Measurements from ENCODE around the gene CYP19A1. TPM values are rescaled to one million over a fixed set of nuclear protein-coding genes. Genes with fewer than 3 reads are reported as not detected.

CYP19A1 gene
- total and polyA plus RNA-seq, 10 of the 15 experiments (the other 5 are each of a cell fraction or from before 2014, with no cell fraction given), result 0.08 to 1.8 (median 0.70) TPM

DNA sequence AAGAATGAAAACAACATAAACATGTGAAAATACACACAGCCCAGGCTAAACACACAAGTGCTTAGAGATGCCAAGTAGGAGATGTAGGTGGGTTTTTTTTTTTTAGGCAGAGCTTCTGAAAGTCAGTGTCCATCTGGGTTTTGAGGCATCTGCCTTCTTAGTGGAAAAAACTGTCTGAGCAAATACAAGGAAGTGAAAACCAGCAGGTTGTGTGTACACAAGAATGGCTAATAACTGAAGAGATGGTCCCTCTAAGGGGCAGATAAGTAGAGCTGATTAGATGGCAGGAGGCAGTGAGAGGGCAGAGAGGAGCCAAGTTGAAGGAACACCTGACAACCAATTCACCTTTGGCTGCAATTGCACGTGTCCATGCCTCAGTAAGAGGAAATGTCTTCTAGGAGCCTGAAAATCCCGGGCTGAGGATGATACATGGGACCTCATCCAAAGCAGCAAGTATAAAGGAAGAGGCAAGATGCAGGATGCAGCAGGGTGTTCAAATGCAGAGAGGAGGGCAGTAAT is 34.9 kb downstream of the CYP19A1 start:
- CTCF ChIA-PET, result interaction anchor here (0.7 to 8.2 kb wide), 6 partner anchors 17 to 531 kb away, joined by 4 to 43 read pairs (median 6); no protein-coding TSS in a partner anchor

More for the DNA sequence above, 34.9 kb downstream of the CYP19A1 start:
- FAIRE-seq (no peak), DNase-seq (ENCODE audit: low read depth, low spot score) (peak; percentile 15), ATAC-seq (peak; percentile 65)
- Histone ChIP-seq H2AFZ (ENCODE audit: control insufficient read depth, low read depth, low read length) (no peak overlapping the region), H3K4me3 (no peak overlapping the region), H3K79me2 (ENCODE audit: control insufficient read depth, insufficient read depth, low read length) (no peaks in the 10 kb centered on the region), H3K36me3 (ENCODE audit: control insufficient read depth in 2 of 2, insufficient read depth in 2 of 2, low read length in 1 of 2) (no peaks in the 10 kb centered on the region), H3K4me2 (ENCODE audit: control insufficient read depth, insufficient read depth) (no peak overlapping the region), H3K4me1 (ENCODE audit: control insufficient read depth, insufficient read depth, low read length) (no peaks in the 10 kb centered on the region), H3K9ac (ENCODE audit: control insufficient read depth, insufficient read depth, low read length) (no peak overlapping the region), H3K27me3 (replicated peaks in 1 of 2; ENCODE audit: control insufficient read depth in 2 of 2, insufficient read depth in 2 of 2, low read length in 1 of 2) (peaks cover 0 to 5% of the 10 kb centered on the region in 2 experiments), H3K9me3 (replicated peaks; ENCODE audit: control insufficient read depth, insufficient read depth, low read length) (no peaks in the 10 kb centered on the region), H3K27ac (ENCODE audit: control insufficient read depth, insufficient read depth) (no peak overlapping the region), H4K20me1 (ENCODE audit: control insufficient read depth, insufficient read depth) (no peaks in the 10 kb centered on the region; the same call in 1 of the 2 replicates)
- 44% methylated on average over 2 of the region's 2 CpGs for WGBS (ENCODE audit: insufficient coverage, insufficient replicate concordance, low lambda C conversion rate, missing lambda C conversion rate)
- BruUV-seq (replicated peaks), result no TSS peak
- in situ Hi-C loops (cut with MboI) (no loop called here), intact Hi-C loops (cut with micrococcal nuclease; ENCODE audit: unreplicated experiment) (no loop called here)
- ChIA-PET POLR2A (no interaction called here), RAD21 (ENCODE audit: unreplicated experiment) (interaction anchor here (0.7 to 1.5 kb wide), 4 partner anchors 77 to 611 kb away, joined by 3 to 5 read pairs (median 3); no protein-coding TSS in a partner anchor), SMC1A (ENCODE audit: uncharacterized antibody, unreplicated experiment) (interaction anchor here (6.2 kb wide), 1 partner anchor 21 kb away, joined by 31 read pairs; no protein-coding TSS in a partner anchor)
- no peak for TF ChIP-seq NR2C1 (IDR thresholded peaks at IDR 0.05)
- no peak for TF ChIP-seq RUNX3 (IDR thresholded peaks at IDR 0.05; ENCODE audit: low read length)
- TF ChIP-seq POLR2AphosphoS2 (IDR thresholded peaks at IDR 0.05; ENCODE audit: low read depth, low read length), result no peak
- TF ChIP-seq, protein P1, sequence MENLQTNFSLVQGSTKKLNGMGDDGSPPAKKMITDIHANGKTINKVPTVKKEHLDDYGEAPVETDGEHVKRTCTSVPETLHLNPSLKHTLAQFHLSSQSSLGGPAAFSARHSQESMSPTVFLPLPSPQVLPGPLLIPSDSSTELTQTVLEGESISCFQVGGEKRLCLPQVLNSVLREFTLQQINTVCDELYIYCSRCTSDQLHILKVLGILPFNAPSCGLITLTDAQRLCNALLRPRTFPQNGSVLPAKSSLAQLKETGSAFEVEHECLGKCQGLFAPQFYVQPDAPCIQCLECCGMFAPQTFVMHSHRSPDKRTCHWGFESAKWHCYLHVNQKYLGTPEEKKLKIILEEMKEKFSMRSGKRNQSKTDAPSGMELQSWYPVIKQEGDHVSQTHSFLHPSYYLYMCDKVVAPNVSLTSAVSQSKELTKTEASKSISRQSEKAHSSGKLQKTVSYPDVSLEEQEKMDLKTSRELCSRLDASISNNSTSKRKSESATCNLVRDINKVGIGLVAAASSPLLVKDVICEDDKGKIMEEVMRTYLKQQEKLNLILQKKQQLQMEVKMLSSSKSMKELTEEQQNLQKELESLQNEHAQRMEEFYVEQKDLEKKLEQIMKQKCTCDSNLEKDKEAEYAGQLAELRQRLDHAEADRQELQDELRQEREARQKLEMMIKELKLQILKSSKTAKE (IDR thresholded peaks at IDR 0.05; ENCODE audit: low read depth, poor library complexity, severe bottlenecking), result no peak
- no peak for TF ChIP-seq FOXK2 (IDR thresholded peaks at IDR 0.05)
- TF ChIP-seq SPI1 (IDR thresholded peaks at IDR 0.05; ENCODE audit: borderline replicate concordance, insufficient read depth, low read depth, low read length), result peak; percentile 55; the same call in 1 of the 2 replicates
- TF ChIP-seq, protein P2, sequence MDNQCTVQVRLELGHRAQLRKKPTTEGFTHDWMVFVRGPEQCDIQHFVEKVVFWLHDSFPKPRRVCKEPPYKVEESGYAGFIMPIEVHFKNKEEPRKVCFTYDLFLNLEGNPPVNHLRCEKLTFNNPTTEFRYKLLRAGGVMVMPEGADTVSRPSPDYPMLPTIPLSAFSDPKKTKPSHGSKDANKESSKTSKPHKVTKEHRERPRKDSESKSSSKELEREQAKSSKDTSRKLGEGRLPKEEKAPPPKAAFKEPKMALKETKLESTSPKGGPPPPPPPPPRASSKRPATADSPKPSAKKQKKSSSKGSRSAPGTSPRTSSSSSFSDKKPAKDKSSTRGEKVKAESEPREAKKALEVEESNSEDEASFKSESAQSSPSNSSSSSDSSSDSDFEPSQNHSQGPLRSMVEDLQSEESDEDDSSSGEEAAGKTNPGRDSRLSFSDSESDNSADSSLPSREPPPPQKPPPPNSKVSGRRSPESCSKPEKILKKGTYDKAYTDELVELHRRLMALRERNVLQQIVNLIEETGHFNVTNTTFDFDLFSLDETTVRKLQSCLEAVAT (IDR thresholded peaks at IDR 0.05), result no peak
